K562 (cell line): ENCODE results near the gene KRTAP6-1. TPM values are rescaled to one million over a fixed set of nuclear protein-coding genes. Genes with fewer than 3 reads are reported as not detected.

ENCODE experiments used
- ATAC-seq: fragments of 200-7000 bp; cut with Tn5 transposase; 3 replicates; pipeline ENCODE4 v1.9.1; 2020; ENCODE audit warnings: moderate library complexity
- BruUV-seq: library from RNA; stranded (reverse); fragments of 400-500 nt; replicated peaks from 2 replicates; lab custom pipeline; 2021; lab: Mats Ljungman, UMichigan
- CTCF ChIA-PET: fragments of 300-600 bp; formaldehyde crosslinking; extraction: SDS; loops from one replicate; lab custom pipeline; 2021; ENCODE audit warnings: low intra/inter-chr PET ratio; lab: Yijun Ruan, JAX
- POLR2A ChIA-PET: fragments of 300-600, 350-650 bp; sonication (Branson Sonifier 250); formaldehyde crosslinking; extraction: SDS; loops from one replicate; lab custom pipeline; 2021; ENCODE audit warnings: antibody characterized with exemption, inconsistent platforms; lab: Yijun Ruan, JAX
- DNase-seq, 4 experiments: peaks; one replicate each; pipeline versions ENCODE4 v3.0.0 to v3.0.0-alpha.2; 2011 to 2018; ENCODE audit warnings: low spot score in 3 of 4, mixed read lengths in 3 of 4; ENCODE audit errors: extremely low read depth in 1 of 4
- FAIRE-seq: peaks from 2 replicates; lab custom pipeline; 2011; peaks lifted over from hg19 to GRCh38; lab: Jason Lieb, UNC
- H2AFZ ChIP-seq: 2 replicates; pipeline ENCODE4 v1.6.0; 2011; ENCODE audit warnings: low read depth, low read length, control low read depth, inconsistent platforms
- H3K27ac ChIP-seq: fragments of 200-600 bp; 3 replicates; pipeline ENCODE4 v1.8.0; 2011; ENCODE audit warnings: low read depth, mild to moderate bottlenecking, control low read depth, inconsistent platforms, low read length, moderate library complexity, mixed read lengths; ENCODE audit errors: extremely low read depth
- H3K27me3 ChIP-seq, 2 experiments: fragments of 300-600 bp in 1 of 2; 2 replicates in 1 of 2; 3 replicates in 1 of 2; pipeline versions ENCODE4 v1.6.0 to v1.8.0; 2011; ENCODE audit warnings: inconsistent platforms in 2 of 2, low read length in 2 of 2, mild to moderate bottlenecking in 1 of 2, mixed read lengths in 1 of 2, moderate library complexity in 1 of 2; ENCODE audit not compliant: control insufficient read depth in 2 of 2, insufficient read depth in 2 of 2
- H3K36me3 ChIP-seq: fragments of 300-600 bp; 3 replicates; pipeline ENCODE4 v1.8.0; 2011; ENCODE audit warnings: mild to moderate bottlenecking, low read length, inconsistent platforms; ENCODE audit not compliant: control insufficient read depth, insufficient read depth
- H3K4me1 ChIP-seq, 2 experiments: fragments of 200-600 bp in 1 of 2; replicated peaks in 1 of 2; 2 replicates in 1 of 2; 3 replicates in 1 of 2; pipeline versions ENCODE4 v1.5.1 to v1.8.0; 2011; ENCODE audit warnings: inconsistent platforms in 2 of 2, low read length in 2 of 2, mild to moderate bottlenecking in 1 of 2, mixed read lengths in 1 of 2, moderate library complexity in 1 of 2; ENCODE audit not compliant: control insufficient read depth in 2 of 2, insufficient read depth in 2 of 2
- H3K4me2 ChIP-seq: 2 replicates; pipeline ENCODE4 v1.6.1; 2011; ENCODE audit warnings: low read length, control low read depth, inconsistent platforms, mixed read lengths; ENCODE audit not compliant: insufficient read depth
- H3K4me3 ChIP-seq: fragments of 200-600 bp; sonication (generic), shearing (Covaris generic); 2 replicates; pipeline ENCODE4 v1.5.1; 2016; ENCODE audit warnings: control low read depth, inconsistent platforms
- H3K79me2 ChIP-seq: fragments of 200-600 bp; 3 replicates; pipeline ENCODE4 v1.8.0; 2011; ENCODE audit warnings: low read length, inconsistent platforms; ENCODE audit not compliant: control insufficient read depth, insufficient read depth
- H3K9ac ChIP-seq, 2 experiments: 2 replicates each; pipeline versions ENCODE4 v1.6.0 to v1.6.1; 2011; ENCODE audit warnings: low read depth in 2 of 2, low read length in 2 of 2, control low read depth in 1 of 2, inconsistent platforms in 1 of 2, mild to moderate bottlenecking in 1 of 2, mixed read lengths in 1 of 2; ENCODE audit not compliant: insufficient read depth in 1 of 2
- H3K9me1 ChIP-seq: one replicate; pipeline ENCODE4 v1.6.0; 2011; ENCODE audit warnings: inconsistent platforms, mild to moderate bottlenecking, low read length, moderate library complexity; ENCODE audit not compliant: control insufficient read depth, insufficient read depth
- H3K9me3 ChIP-seq: replicated peaks from 2 replicates; pipeline ENCODE4 v1.5.1; 2011; ENCODE audit warnings: low read depth, low read length, inconsistent platforms; ENCODE audit not compliant: control insufficient read depth, insufficient read depth
- H4K20me1 ChIP-seq: replicated peaks from 2 replicates; pipeline ENCODE4 v1.6.1; 2011; ENCODE audit warnings: low read length, inconsistent platforms, mixed read lengths; ENCODE audit not compliant: control insufficient read depth, insufficient read depth
- CBFA2T2 ChIP-seq: fragments of 450-650 bp; conservative IDR thresholded peaks from 2 replicates; pipeline ENCODE4 v1.6.1; 2017; ENCODE audit warnings: mild to moderate bottlenecking
- CHD1 ChIP-seq: fragments of 200-600 bp; sonication (generic); IDR thresholded peaks from one replicate; pipeline ENCODE4 v1.6.1; 2012; ENCODE audit warnings: mild to moderate bottlenecking, moderate library complexity, low read length, inconsistent platforms
- HDAC2 ChIP-seq: fragments of 450-650 bp; IDR thresholded peaks from 2 replicates; pipeline ENCODE4 v1.6.1; 2016; ENCODE audit warnings: mild to moderate bottlenecking
- ILK ChIP-seq: fragments of 450-650 bp; IDR thresholded peaks from 2 replicates; pipeline ENCODE4 v1.6.1; 2016; ENCODE audit warnings: missing genetic modification characterization, low read depth, mild to moderate bottlenecking, missing compliant biosample characterization, moderate library complexity, borderline replicate concordance
- LCOR ChIP-seq: sonication (generic); formaldehyde crosslinking; IDR thresholded peaks from 2 replicates; pipeline ENCODE4 v1.8.0; 2022; ENCODE audit warnings: mild to moderate bottlenecking, missing genetic modification reagents
- NELFE ChIP-seq: IDR thresholded peaks from 2 replicates; pipeline ENCODE4 v1.6.1; 2011; ENCODE audit warnings: mild to moderate bottlenecking; ENCODE audit not compliant: insufficient read depth, insufficient read length
- NRF1 ChIP-seq, 2 experiments: fragments of 450-650 bp; IDR thresholded peaks in 1 of 2; conservative IDR thresholded peaks in 1 of 2; 2 replicates each; pipeline ENCODE4 v1.6.1; 2014; ENCODE audit warnings: mild to moderate bottlenecking in 2 of 2
- SFPQ ChIP-seq: fragments of 200-400 bp; formaldehyde crosslinking; IDR thresholded peaks from 2 replicates; pipeline ENCODE4 v1.6.1; 2017; ENCODE audit warnings: mild to moderate bottlenecking, low read depth, low read length, moderate library complexity
- TCF7 ChIP-seq: sonication (generic); IDR thresholded peaks from 2 replicates; pipeline ENCODE4 v1.6.1; 2016; ENCODE audit warnings: antibody characterized with exemption, borderline replicate concordance
- U2AF1 ChIP-seq: fragments of 200-400 bp; formaldehyde crosslinking; optimal IDR thresholded peaks from 2 replicates; pipeline ENCODE3; 2017; ENCODE audit warnings: mild to moderate bottlenecking, low read depth, low read length, moderate library complexity
- ZNF224 ChIP-seq: sonication (generic); formaldehyde crosslinking; IDR thresholded peaks from 2 replicates; pipeline ENCODE4 v1.8.0; 2022; ENCODE audit warnings: mild to moderate bottlenecking, missing genetic modification reagents
- ZNF41 ChIP-seq: fragments of 250-450 bp; sonication (Bioruptor Pico); conservative IDR thresholded peaks from 2 replicates; pipeline ENCODE4 v1.4.0; 2020; ENCODE audit warnings: mild to moderate bottlenecking
- ZNF609 ChIP-seq: sonication (generic); formaldehyde crosslinking; IDR thresholded peaks from 2 replicates; pipeline ENCODE4 v1.8.1; 2023; ENCODE audit warnings: missing genetic modification reagents, mild to moderate bottlenecking, borderline replicate concordance
- ZNF695 ChIP-seq: fragments of 450-650 bp; formaldehyde crosslinking; IDR thresholded peaks from 2 replicates; pipeline ENCODE4 v1.4.0; 2020; ENCODE audit warnings: mild to moderate bottlenecking, moderate library complexity
- WGBS: fragments of 100-300 bp; shearing (Covaris generic); methylation state at CpG from one replicate; pipeline ENCODE4 v1.1.6; 2016; ENCODE audit warnings: low coverage, mixed read lengths; ENCODE audit not compliant: insufficient coverage; ENCODE audit errors: missing lambda C conversion rate; 5-methylcytosine and 5-hydroxymethylcytosine counted together
- in situ Hi-C: fragments of 300-500 bp; cut with MboI; formaldehyde crosslinking; loops from 4 replicates; pipeline ENCODE4 v1.15.0; 2018; ENCODE audit warnings: inconsistent platforms, mixed read lengths
- intact Hi-C: fragments of 100-400 bp; cut with micrococcal nuclease; formaldehyde crosslinking; loops from 2 replicates; pipeline ENCODE4 v1.14.2; 2022
- polyA plus RNA-seq, 8 experiments: library from polyadenylated mRNA; depleted of rRNA in 4 of 8; stranded (reverse) in 5 of 8; unstranded in 3 of 8; fragments of >200 nt; fragmentation: Nextera tagmentation in 2 of 8; fragmentation: Illumina TruSeq in 1 of 8; extraction: Ambion mirVana in 2 of 8; extraction: Trizol in 1 of 8; gene quantifications; 2 replicates each; pipeline versions ENCODE4 v1.2.1 to v1.2.3, GENCODE V29; 2011 to 2014; ENCODE audit warnings: inconsistent platforms in 1 of 8, missing spikeins in 1 of 8
- total RNA-seq, 7 experiments: library from RNA; depleted of rRNA in 6 of 7; stranded (reverse); fragments of >200 nt in 6 of 7; fragmentation: Illumina TruSeq in 2 of 7; extraction: Trizol in 2 of 7; gene quantifications; 2 replicates each; pipeline versions ENCODE4 v1.2.1 to v1.2.3, GENCODE V29; 2011 to 2021; ENCODE audit warnings: low replicate concordance in 1 of 7

Gene KRTAP6-1
- total and polyA plus RNA-seq, 9 of the 15 experiments (the other 6 are each of a cell fraction or from before 2014, with no cell fraction given), result not detected

DNA sequence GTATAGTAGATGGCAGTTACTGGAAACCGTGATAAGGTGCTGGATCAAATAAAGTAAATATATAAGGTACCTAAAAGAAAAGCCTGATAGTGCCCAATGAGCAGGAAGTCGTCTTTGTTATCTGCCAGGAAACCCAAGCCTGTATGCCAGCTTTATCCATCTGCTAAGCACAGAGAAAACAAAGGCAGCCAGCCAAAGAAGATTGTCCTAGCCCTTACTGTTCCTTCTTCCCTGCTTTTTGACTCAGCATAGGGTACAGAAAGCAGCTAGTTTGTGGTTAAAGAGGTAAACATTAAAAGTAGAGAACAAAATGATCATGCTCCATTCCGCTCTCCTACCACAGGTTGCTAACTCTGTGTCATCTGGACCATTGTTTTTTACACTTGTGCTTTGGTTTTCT, 33.6 kb downstream of the KRTAP6-1 start:
- ChIA-PET POLR2A (no interaction called here), CTCF (no interaction called here)
- no peak for DNase-seq
- no peak for ATAC-seq
- no TSS peak for BruUV-seq
- TF ChIP-seq ZNF609 (CRISPR knock-in tag), result no peak
- TF ChIP-seq LCOR (CRISPR knock-in tag), result no peak
- no peak for TF ChIP-seq SFPQ
- TF ChIP-seq HDAC2, result no peak
- TF ChIP-seq ZNF695 (CRISPR knock-in tag), result no peak
- no peak for TF ChIP-seq ILK
- TF ChIP-seq ZNF41 (CRISPR knock-in tag), result no peak
- no peak for TF ChIP-seq NRF1 (conservative IDR thresholded peaks at IDR 0.05 in 1 of 2, IDR thresholded peaks at IDR 0.05 in 1 of 2)
- TF ChIP-seq NELFE, result no peak
- no peak for TF ChIP-seq CBFA2T2
- TF ChIP-seq CHD1, result no peak
- no peak for TF ChIP-seq ZNF224 (CRISPR knock-in tag)
- no peak for TF ChIP-seq TCF7
- TF ChIP-seq U2AF1, result no peak
- TF ChIP-seq, all 486 proteins: peak for 0
- FAIRE-seq, result no peak
- H3K9me1 ChIP-seq, result no peaks in the 10 kb centered on the region
- H3K4me1 ChIP-seq, result no peaks in the 10 kb centered on the region
- no peaks in the 10 kb centered on the region for H3K27me3 ChIP-seq
- H3K36me3 ChIP-seq, result no peaks in the 10 kb centered on the region
- no peaks in the 10 kb centered on the region for H4K20me1 ChIP-seq
- in situ Hi-C loops, result no loop called here
- no peaks in the 10 kb centered on the region for H3K79me2 ChIP-seq
- peaks cover 1% of the 10 kb centered on the region for H3K9me3 ChIP-seq
- intact Hi-C loops, result no loop called here
- 3% methylated on average over 3 of the region's 3 CpGs for WGBS
- no peak overlapping the region for H3K9ac ChIP-seq
- H3K4me2 ChIP-seq, result no peak overlapping the region
- H2AFZ ChIP-seq, result no peak overlapping the region
- H3K27ac ChIP-seq, result no peak overlapping the region
- no peak overlapping the region for H3K4me3 ChIP-seq
